Hepatocyte (in vitro differentiated cells): ENCODE results near the gene BORCS6. TPM values are rescaled to one million over a fixed set of nuclear protein-coding genes. Genes with fewer than 3 reads are reported as not detected.
A peak's percentile ranks its signal among the peaks of the same experiment; 100 is the strongest.
"Not testable (repeated sequence)": the region's sequence is repeated elsewhere in the genome, so short reads cannot be mapped to it uniquely, and the experiment has no call there.

Experiments
- DNase-seq: peaks from one replicate; pipeline ENCODE4 v3.0.0-alpha.2; 2016; ENCODE audit warnings: low spot score
- H2AFZ ChIP-seq: fragments of 200-600 bp; sonication (generic); 2 replicates; pipeline ENCODE4 v1.6.0; 2016; ENCODE audit warnings: antibody characterized with exemption, mild to moderate bottlenecking
- H3K27ac ChIP-seq: fragments of 200-600 bp; sonication (generic); 2 replicates; pipeline ENCODE4 v1.5.1; 2016; ENCODE audit warnings: mild to moderate bottlenecking
- H3K27me3 ChIP-seq: fragments of 200-600 bp; sonication (generic); 2 replicates; pipeline ENCODE4 v1.6.1; 2016
- H3K36me3 ChIP-seq: fragments of 200-600 bp; sonication (generic); replicated peaks from 2 replicates; pipeline ENCODE4 v1.5.1; 2016; ENCODE audit warnings: low read depth; ENCODE audit not compliant: insufficient read depth
- H3K4me1 ChIP-seq: fragments of 200-600 bp; sonication (generic); 2 replicates; pipeline ENCODE4 v1.5.1; 2016; ENCODE audit warnings: mild to moderate bottlenecking, moderate library complexity; ENCODE audit not compliant: insufficient read depth
- H3K4me2 ChIP-seq: fragments of 200-600 bp; sonication (generic); 2 replicates; pipeline ENCODE4 v1.6.0; 2016
- H3K4me3 ChIP-seq: fragments of 200-600 bp; sonication (generic); 2 replicates; pipeline ENCODE4 v1.5.1; 2016; ENCODE audit warnings: mild to moderate bottlenecking
- H3K79me2 ChIP-seq: fragments of 200-600 bp; sonication (generic); 2 replicates; pipeline ENCODE4 v1.6.0; 2017; ENCODE audit warnings: mild to moderate bottlenecking
- H3K9me2 ChIP-seq: fragments of 200-600 bp; sonication (generic); replicated peaks from 2 replicates; pipeline ENCODE4 v1.6.0; 2017; ENCODE audit warnings: mild to moderate bottlenecking; ENCODE audit not compliant: insufficient read depth
- H3K9me3 ChIP-seq: fragments of 200-600 bp; sonication (generic); 2 replicates; pipeline ENCODE4 v1.5.1; 2016; ENCODE audit warnings: low read depth, mild to moderate bottlenecking
- H4K20me1 ChIP-seq: fragments of 200-600 bp; sonication (generic); 2 replicates; pipeline ENCODE4 v1.6.0; 2016; ENCODE audit warnings: mild to moderate bottlenecking; ENCODE audit not compliant: insufficient read depth, poor library complexity, severe bottlenecking
- CTCF ChIP-seq: fragments of 200-600 bp; sonication (generic); IDR thresholded peaks from 2 replicates; pipeline ENCODE4 v1.5.1; 2016; ENCODE audit warnings: antibody characterized with exemption, mild to moderate bottlenecking; ENCODE audit not compliant: poor library complexity
- EZH2 ChIP-seq: fragments of 200-600 bp; sonication (generic); IDR thresholded peaks from 2 replicates; pipeline ENCODE4 v1.6.1; 2016; ENCODE audit warnings: antibody characterized with exemption, mild to moderate bottlenecking, borderline replicate concordance
- EZH2phosphoT487 ChIP-seq: fragments of 200-600 bp; sonication (generic); IDR thresholded peaks from one replicate; pipeline ENCODE4 v1.6.1; 2018; ENCODE audit warnings: antibody characterized with exemption, mild to moderate bottlenecking, low read depth, moderate library complexity; ENCODE audit not compliant: unreplicated experiment, severe bottlenecking
- WGBS: methylation state at CpG from one replicate; pipeline ENCODE4 v1.1.6; 2016; ENCODE audit warnings: low lambda C conversion rate; ENCODE audit errors: missing lambda C conversion rate; 5-methylcytosine and 5-hydroxymethylcytosine counted together
- polyA plus RNA-seq: library from polyadenylated mRNA; unstranded; fragments of >200 nt; fragmentation: Nextera tagmentation; extraction: Ambion mirVana; gene quantifications from 2 replicates; pipeline ENCODE4 v1.2.1, GENCODE V29; 2016
- total RNA-seq: library from RNA; depleted of rRNA; stranded (reverse); fragments of >200 nt; gene quantifications from 2 replicates; pipeline ENCODE4 v1.2.3, GENCODE V29; 2014

BORCS6 gene
- total and polyA plus RNA-seq, 2 experiments from 2014 or later = 9.4 to 10.2 TPM

- no peaks in the 10 kb centered on the region for H3K9me3 ChIP-seq
- peak overlapping the region; percentile 92 for H3K4me2 ChIP-seq
- H3K36me3 ChIP-seq = no peaks in the 10 kb centered on the region
- H2AFZ ChIP-seq = peak overlapping the region; percentile 94
- H3K79me2 ChIP-seq = peaks cover 8% of the 10 kb centered on the region
- TF ChIP-seq EZH2 (no peak), CTCF (no peak), EZH2phosphoT487 (no peak)
- H3K4me1 ChIP-seq = peaks cover 24% of the 10 kb centered on the region
- peak; percentile 40 for DNase-seq
- no peaks in the 10 kb centered on the region for H3K27me3 ChIP-seq
- H4K20me1 ChIP-seq = no peaks in the 10 kb centered on the region
- no peaks in the 10 kb centered on the region for H3K9me2 ChIP-seq
- H3K27ac ChIP-seq = peak overlapping the region; percentile 84
- H3K4me3 ChIP-seq = peak overlapping the region; percentile 30
- 26% methylated on average over 10 of the region's 11 CpGs for WGBS
These were observed 14.2 kb downstream of the BORCS6 start for GRCh38 chr17:8175795-8176196.

- peak overlapping the region; percentile 79 for H2AFZ ChIP-seq
- peaks cover 24% of the 10 kb centered on the region for H3K4me1 ChIP-seq
- DNase-seq = peak; percentile 44
- peaks cover 8% of the 10 kb centered on the region for H3K79me2 ChIP-seq
- no peaks in the 10 kb centered on the region for H4K20me1 ChIP-seq
- H3K27me3 ChIP-seq = no peaks in the 10 kb centered on the region
- H3K4me3 ChIP-seq = peak overlapping the region; percentile 43
- 2% methylated on average over 14 of the region's 14 CpGs for WGBS
- peak overlapping the region; percentile 75 for H3K4me2 ChIP-seq
- TF ChIP-seq CTCF (no peak), EZH2phosphoT487 (no peak), EZH2 (no peak)
- H3K9me3 ChIP-seq = no peaks in the 10 kb centered on the region
- peak overlapping the region; percentile 92 for H3K27ac ChIP-seq
- no peaks in the 10 kb centered on the region for H3K36me3 ChIP-seq
- H3K9me2 ChIP-seq = no peaks in the 10 kb centered on the region
These were observed 16.1 kb downstream of the BORCS6 start for GRCh38 chr17:8173871-8174322.

GRCh38 chr17:8173056-8173870 lies 16.7 kb downstream of the BORCS6 start:
- no peaks in the 10 kb centered on the region for H3K9me3 ChIP-seq
- DNase-seq = peak; percentile 94

GRCh38 chr17:8170186-8170585 lies 19.8 kb downstream of the BORCS6 start:
- not testable (repeated sequence) for H3K27ac ChIP-seq, H3K4me1 ChIP-seq, H3K79me2 ChIP-seq, H3K9me2 ChIP-seq, H3K4me3 ChIP-seq, H4K20me1 ChIP-seq, H3K4me2 ChIP-seq, H3K9me3 ChIP-seq, DNase-seq, H3K27me3 ChIP-seq, H2AFZ ChIP-seq, H3K36me3 ChIP-seq
- 94% methylated on average over 16 of the region's 19 CpGs for WGBS

More at GRCh38 chr17:8173056-8173870, 16.7 kb downstream of the BORCS6 start:
- H3K4me1 ChIP-seq = peaks cover 24% of the 10 kb centered on the region
- TF ChIP-seq EZH2phosphoT487 (no peak), EZH2 (no peak), CTCF (no peak)
- no peaks in the 10 kb centered on the region for H3K9me2 ChIP-seq
- peak overlapping the region; percentile 75 for H3K4me2 ChIP-seq
- H3K27ac ChIP-seq = peak overlapping the region; percentile 92
- peaks cover 8% of the 10 kb centered on the region for H3K79me2 ChIP-seq
- no peaks in the 10 kb centered on the region for H4K20me1 ChIP-seq
- peak overlapping the region; percentile 79 for H2AFZ ChIP-seq
- 1% methylated on average over 23 of the region's 23 CpGs for whole genome bisulfite sequencing
- H3K4me3 ChIP-seq = peak overlapping the region; percentile 43
- no peaks in the 10 kb centered on the region for H3K36me3 ChIP-seq
- no peaks in the 10 kb centered on the region for H3K27me3 ChIP-seq
